Stimulated activated CD8-positive, alpha-beta memory T cell treated with anti-CD3 and anti-CD28 coated beads, Interleukin-2, amount 100 ng/mL, for 1 hour (primary cell): ENCODE data around the gene MTA2.
A peak's percentile ranks its signal among the peaks of the same experiment; 100 is the strongest.
"Not testable (repeated sequence)": the region's sequence is repeated elsewhere in the genome, so short reads cannot be mapped to it uniquely, and the experiment has no call there.

Source experiments
- DNase-seq, 2 donors: peaks; one replicate each; pipeline ENCODE4 v3.0.0-alpha.2; 2020; ENCODE audit warnings: low read depth in 2 of 2

MTA2 gene

GRCh38 chr11:62566247-62566646 lies 35.4 kb downstream of the MTA2 start:
- no peak for DNase-seq

- no peak for DNase-seq
These were observed 36.4 kb downstream of the MTA2 start for GRCh38 chr11:62565100-62565802.

GRCh38 chr11:62561677-62562230 lies 39.9 kb downstream of the MTA2 start:
- not testable (repeated sequence) for DNase-seq

DNA sequence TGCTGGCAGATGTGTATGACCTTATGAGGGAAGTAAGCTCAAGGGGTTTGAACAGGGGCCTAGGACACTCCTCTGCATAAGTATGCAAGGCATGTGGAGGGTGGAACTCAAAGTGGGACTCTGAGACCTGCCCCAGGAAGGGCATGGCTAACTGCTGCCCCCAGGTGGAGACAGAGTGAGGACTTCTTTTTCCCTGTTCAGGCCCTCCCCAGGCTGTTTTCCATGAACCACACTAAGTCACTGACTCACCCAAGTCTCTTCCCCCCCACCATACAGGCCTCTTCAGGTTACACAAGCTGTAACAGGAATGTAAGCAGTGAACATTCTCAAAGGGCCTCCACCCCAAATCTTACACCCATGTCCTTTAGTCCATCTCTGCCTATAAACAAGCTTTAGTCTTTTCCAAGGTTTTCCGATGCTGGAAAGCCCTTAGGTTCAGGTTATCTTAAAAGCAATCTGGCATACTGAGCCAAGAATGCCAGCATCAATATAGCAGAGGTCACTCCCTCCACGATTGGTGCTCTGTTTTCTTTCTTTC lies 41.0 kb downstream of the MTA2 start:
- peak; percentile 65 to 77 for DNase-seq

GRCh38 chr11:62559626-62560025 lies 42.0 kb downstream of the MTA2 start:
- not testable (repeated sequence) for DNase-seq

DNA sequence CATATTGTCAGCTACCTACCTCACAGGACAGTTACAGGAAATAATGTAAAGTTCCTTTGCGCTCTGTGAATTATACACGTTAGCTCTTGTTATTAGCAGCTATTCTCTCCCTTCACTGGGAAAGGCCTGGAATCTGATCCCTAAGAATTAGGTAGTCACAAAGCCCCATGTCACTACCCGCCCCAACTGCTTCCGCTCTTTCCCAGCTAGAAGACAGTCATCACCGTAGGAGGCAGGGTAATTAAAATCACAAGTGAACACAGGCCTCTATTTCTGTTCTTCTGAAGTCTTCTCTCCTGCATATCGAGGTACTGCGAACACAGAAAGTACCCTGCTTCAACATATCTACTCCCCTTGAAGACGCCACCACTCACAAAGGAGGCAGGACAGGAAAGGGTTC lies 42.5 kb downstream of the MTA2 start:
- DNase-seq, result no peak

- no peak for DNase-seq
These were observed 43.0 kb downstream of the MTA2 start for GRCh38 chr11:62558669-62559068.

DNA sequence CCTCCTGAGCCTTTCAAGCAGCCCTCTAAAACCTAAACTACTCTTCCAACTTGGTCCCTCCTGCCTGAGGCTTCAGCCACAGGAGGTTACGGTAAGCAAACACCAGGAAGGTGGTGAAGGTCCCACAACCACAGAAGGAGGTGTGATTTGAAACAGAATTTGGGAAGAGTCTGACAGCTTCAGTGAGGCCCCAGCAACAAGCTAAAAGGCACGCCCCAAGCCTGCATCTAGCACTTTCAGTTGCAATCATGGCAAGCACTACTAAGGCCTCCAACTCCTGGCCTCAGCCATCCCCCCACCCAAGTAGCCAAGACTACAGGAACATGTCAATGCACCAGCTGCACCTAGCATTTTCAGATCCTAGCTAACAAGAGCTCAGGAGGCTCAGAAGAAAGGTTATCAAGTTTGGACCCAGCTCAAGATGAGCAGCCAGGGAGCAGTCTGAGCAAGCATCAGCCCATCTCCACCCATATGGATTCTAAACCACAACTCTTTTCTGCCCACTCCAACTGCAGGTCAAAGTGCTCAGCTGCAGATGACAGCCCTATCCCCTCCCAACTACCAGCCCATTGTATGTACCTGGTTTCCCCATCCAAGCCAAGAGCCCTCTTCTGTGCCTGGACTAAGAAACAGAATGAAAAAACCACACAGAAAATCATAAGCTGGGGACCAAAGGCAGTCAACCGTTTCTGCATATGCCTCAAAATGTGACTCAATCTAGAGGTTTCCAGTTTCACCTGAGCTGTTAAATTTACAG lies 44.6 kb downstream of the MTA2 start:
- DNase-seq, result no peak

DNA sequence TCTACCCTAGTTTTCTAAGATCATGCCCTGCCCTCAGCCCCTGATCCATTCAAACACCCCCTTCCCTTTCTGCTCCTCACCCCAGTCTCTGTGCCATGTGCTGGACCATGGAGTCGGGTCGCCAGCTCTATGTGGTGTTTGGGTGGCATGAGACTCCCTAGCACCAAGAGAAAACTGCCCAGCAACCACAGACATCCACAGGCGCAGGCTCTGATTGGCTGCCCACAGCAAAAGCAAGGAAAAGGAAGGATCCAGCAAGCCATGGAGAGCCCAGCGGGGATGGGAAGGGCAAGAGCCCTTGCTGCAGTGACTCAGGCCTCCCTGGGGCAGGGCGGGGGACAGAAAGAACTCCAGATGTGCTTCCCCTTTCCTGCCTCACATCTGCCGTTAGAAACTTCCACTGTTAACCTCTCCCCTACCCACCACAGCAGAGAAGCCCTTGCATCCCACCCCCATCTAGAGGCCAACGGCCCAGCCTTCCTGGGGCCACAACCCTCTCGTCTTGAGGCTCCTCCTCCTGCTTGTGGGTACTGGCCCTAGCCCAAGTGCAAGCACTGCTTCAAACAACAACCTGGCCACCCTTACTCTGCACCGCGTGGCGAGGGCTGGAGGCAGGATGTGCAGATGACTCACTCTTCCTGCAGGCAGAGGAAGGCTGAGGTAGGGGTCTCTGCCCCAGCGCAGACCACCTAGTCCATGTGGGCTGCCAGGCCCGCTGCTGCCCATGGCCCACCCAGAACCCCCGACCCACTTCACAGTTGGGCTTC lies 45.4 kb downstream of the MTA2 start:
- DNase-seq, result peak; percentile 57 to 62

GRCh38 chr11:62555464-62556107 lies 46.1 kb downstream of the MTA2 start:
- no peak for DNase-seq

- DNase-seq, result no peak
These were observed 47.1 kb downstream of the MTA2 start for GRCh38 chr11:62554387-62555167.

- no peak for DNase-seq
These were observed 47.8 kb downstream of the MTA2 start for GRCh38 chr11:62553839-62554361.

GRCh38 chr11:62553080-62553838 lies 48.4 kb downstream of the MTA2 start:
- no peak for DNase-seq

- DNase-seq, result no peak
These were observed 49.1 kb downstream of the MTA2 start for GRCh38 chr11:62552485-62553079.

GRCh38 chr11:62550478-62550877 lies 51.2 kb downstream of the MTA2 start:
- DNase-seq, result not testable (repeated sequence)

DNA sequence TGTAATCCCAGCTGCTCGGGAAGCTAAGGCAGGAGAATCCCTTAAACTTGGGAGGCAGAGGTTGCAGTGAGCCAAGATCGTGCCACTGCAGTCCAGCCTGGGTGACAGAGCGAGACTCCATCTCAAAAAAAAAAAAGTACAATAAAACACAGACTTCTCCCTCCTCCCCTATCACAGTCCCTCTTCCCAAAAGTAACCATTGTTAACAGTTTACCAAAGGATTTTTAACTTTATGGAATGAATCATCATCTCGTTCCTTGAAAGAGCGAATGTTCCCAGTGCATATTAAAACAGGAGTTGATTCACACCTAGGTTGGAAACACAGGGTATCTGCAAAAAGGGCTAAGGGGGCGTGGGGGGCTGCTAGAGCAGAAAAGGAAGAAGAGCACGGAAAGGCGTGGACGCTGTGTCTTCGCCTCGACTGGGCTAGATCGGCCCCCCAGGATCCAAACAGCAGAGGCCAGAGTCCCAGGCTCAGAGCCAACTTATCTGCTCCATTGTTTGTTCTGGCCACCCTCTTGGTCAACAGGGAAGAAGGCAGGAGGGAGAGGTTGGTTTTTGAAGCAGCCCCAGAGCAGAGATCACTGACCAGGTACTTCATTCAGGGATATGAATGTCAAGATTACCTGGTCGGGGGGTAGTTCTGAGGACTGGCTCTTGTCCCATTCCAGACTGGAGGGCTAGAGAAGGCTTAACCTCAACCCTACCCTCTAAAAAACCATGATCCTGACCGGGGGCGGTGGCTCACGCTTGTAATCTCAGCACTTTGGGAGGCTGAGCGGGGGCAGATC lies 52.9 kb downstream of the MTA2 start:
- DNase-seq, result no peak

- DNase-seq, result no peak
These were observed 53.9 kb downstream of the MTA2 start for GRCh38 chr11:62547691-62548281.
